Astrocyte of the cerebellum (primary cell): ENCODE results near the gene KDELR3.
A peak's percentile ranks its signal among the peaks of the same experiment; 100 is the strongest.

ENCODE experiments used
- DNase-seq: peaks from one replicate; pipeline ENCODE4 v3.0.0-alpha.2; 2011; ENCODE audit warnings: low read depth
- H3K4me3 ChIP-seq: 2 replicates; pipeline ENCODE4 v1.5.1; 2011; ENCODE audit warnings: mild to moderate bottlenecking, low read depth, low read length, moderate library complexity
- CTCF ChIP-seq: IDR thresholded peaks from 2 replicates; pipeline ENCODE4 v1.5.1; 2012; ENCODE audit warnings: low read length, low read depth, moderate library complexity, mild to moderate bottlenecking; ENCODE audit errors: missing control alignments
- in situ Hi-C: cut with HindIII; loops from 2 replicates; pipeline ENCODE4 v1.10.0; 2017; ENCODE audit warnings: low sequenced_read_pairs

KDELR3 gene

GRCh38 chr22:38467904-38468442 is at the start of gene KDELR3:
Gene KDELR3 (plus strand): TSS chr22:38468096. CDS start chr22:38468234, 138 bp downstream.
- TF ChIP-seq CTCF = no peak
- H3K4me3 ChIP-seq = peak within 1 kb of the TSS; percentile 67
- DNase-seq = no peak
- in situ Hi-C loops = no loop called here

GRCh38 chr22:38418589-38418988 is 49.3 kb upstream of the KDELR3 start:
- TF ChIP-seq CTCF = no peak
- no peak overlapping the region for H3K4me3 ChIP-seq
- no peak for DNase-seq
- in situ Hi-C loops = no loop called here

- no peak for DNase-seq
- H3K4me3 ChIP-seq = no peak overlapping the region
- in situ Hi-C loops = no loop called here
- TF ChIP-seq CTCF = no peak
Measured at GRCh38 chr22:38419121-38419857, 48.6 kb upstream of the KDELR3 start.

GRCh38 chr22:38419858-38420160 is 48.1 kb upstream of the KDELR3 start:
- no peak overlapping the region for H3K4me3 ChIP-seq
- no peak for DNase-seq
- in situ Hi-C loops = no loop called here
- TF ChIP-seq CTCF = no peak

GRCh38 chr22:38420734-38421133 is 47.2 kb upstream of the KDELR3 start:
- in situ Hi-C loops = no loop called here
- TF ChIP-seq CTCF = no peak
- no peak overlapping the region for H3K4me3 ChIP-seq
- no peak for DNase-seq

GRCh38 chr22:38422611-38423511 is 45.0 kb upstream of the KDELR3 start:
- TF ChIP-seq CTCF = no peak
- in situ Hi-C loops = no loop called here
- no peak for DNase-seq
- H3K4me3 ChIP-seq = no peak overlapping the region
